Endodermal cell (in vitro differentiated cells): Measurements from ENCODE around the gene SPATA6L. TPM values are rescaled to one million over a fixed set of nuclear protein-coding genes. Genes with fewer than 3 reads are reported as not detected.

Source experiments
- DNase-seq: peaks from one replicate; pipeline ENCODE4 v3.0.0-alpha.2; 2017
- H3K27ac ChIP-seq: 2 replicates; pipeline ENCODE4 v1.5.1; 2013; ENCODE audit warnings: mild to moderate bottlenecking, low read depth, low read length, moderate library complexity
- H3K27me3 ChIP-seq: 2 replicates; pipeline ENCODE4 v1.6.1; 2013; ENCODE audit warnings: mild to moderate bottlenecking, low read length, moderate library complexity; ENCODE audit not compliant: insufficient read depth, control insufficient read depth, poor library complexity, severe bottlenecking
- H3K36me3 ChIP-seq: 2 replicates; pipeline ENCODE4 v1.7.0; 2013; ENCODE audit warnings: mild to moderate bottlenecking, low read length, moderate library complexity; ENCODE audit not compliant: control insufficient read depth, insufficient read depth
- H3K4me1 ChIP-seq: one replicate; pipeline ENCODE4 v1.7.0; 2013; ENCODE audit warnings: low read length; ENCODE audit not compliant: control insufficient read depth, insufficient read depth
- H3K4me3 ChIP-seq: 2 replicates; pipeline ENCODE4 v1.5.1; 2013; ENCODE audit warnings: mild to moderate bottlenecking, low read length, moderate library complexity
- H3K9ac ChIP-seq: 2 replicates; pipeline ENCODE4 v1.6.1; 2013; ENCODE audit warnings: mild to moderate bottlenecking, low read length, moderate library complexity; ENCODE audit not compliant: poor library complexity, severe bottlenecking; ENCODE audit errors: extremely low read depth
- H3K9me3 ChIP-seq: 2 replicates; pipeline ENCODE4 v1.6.1; 2013; ENCODE audit warnings: mild to moderate bottlenecking, low read length, moderate library complexity; ENCODE audit not compliant: control insufficient read depth
- H3K27ac Mint-ChIP-seq: 2 replicates; pipeline ENCODE4 v1.8.0; 2020; ENCODE audit warnings: mixed read lengths
- H3K27me3 Mint-ChIP-seq: 2 replicates; pipeline ENCODE4 v1.8.0; 2021; ENCODE audit warnings: mild to moderate bottlenecking, mixed read lengths; ENCODE audit not compliant: insufficient read depth
- H3K36me3 Mint-ChIP-seq: 2 replicates; pipeline ENCODE4 v1.8.0; 2020; ENCODE audit warnings: low read depth, mixed read lengths
- H3K4me1 Mint-ChIP-seq: 2 replicates; pipeline ENCODE4 v1.8.0; 2020; ENCODE audit warnings: mixed read lengths
- H3K4me3 Mint-ChIP-seq: 2 replicates; pipeline ENCODE4 v1.8.0; 2020; ENCODE audit warnings: mild to moderate bottlenecking, moderate library complexity, mixed read lengths
- H3K9me3 Mint-ChIP-seq: 2 replicates; pipeline ENCODE4 v1.8.0; 2020; ENCODE audit warnings: mild to moderate bottlenecking, mixed read lengths
- CTCF ChIP-seq: fragments of 200-600 bp; sonication (generic); conservative IDR thresholded peaks from 2 replicates; pipeline ENCODE4 v1.5.0; 2021; ENCODE audit warnings: antibody characterized with exemption, mild to moderate bottlenecking
- WGBS, 2 experiments: methylation state at CpG; one replicate each; pipeline versions ENCODE4 v1.1.5 to v1.1.7; 2013; ENCODE audit warnings: missing lambda C conversion rate in 2 of 2, mixed read lengths in 1 of 2; ENCODE audit not compliant: insufficient coverage in 1 of 2, insufficient read length in 1 of 2; 5-methylcytosine and 5-hydroxymethylcytosine counted together
- total RNA-seq, 2 donors: library from RNA; stranded (reverse); fragmentation: NEBNext Ultra II Directional in 1 of 2; extraction: Animal tissue kit (Norgen Biotek cat#: 25700) in 1 of 2; gene quantifications; 2 replicates in 1 of 2; 3 replicates in 1 of 2; pipeline ENCODE4 v1.2.1, GENCODE V29; 2021

Gene SPATA6L
- total RNA-seq, 2 donors from 2014 or later, result 1.2 to 2.0 TPM

DNA sequence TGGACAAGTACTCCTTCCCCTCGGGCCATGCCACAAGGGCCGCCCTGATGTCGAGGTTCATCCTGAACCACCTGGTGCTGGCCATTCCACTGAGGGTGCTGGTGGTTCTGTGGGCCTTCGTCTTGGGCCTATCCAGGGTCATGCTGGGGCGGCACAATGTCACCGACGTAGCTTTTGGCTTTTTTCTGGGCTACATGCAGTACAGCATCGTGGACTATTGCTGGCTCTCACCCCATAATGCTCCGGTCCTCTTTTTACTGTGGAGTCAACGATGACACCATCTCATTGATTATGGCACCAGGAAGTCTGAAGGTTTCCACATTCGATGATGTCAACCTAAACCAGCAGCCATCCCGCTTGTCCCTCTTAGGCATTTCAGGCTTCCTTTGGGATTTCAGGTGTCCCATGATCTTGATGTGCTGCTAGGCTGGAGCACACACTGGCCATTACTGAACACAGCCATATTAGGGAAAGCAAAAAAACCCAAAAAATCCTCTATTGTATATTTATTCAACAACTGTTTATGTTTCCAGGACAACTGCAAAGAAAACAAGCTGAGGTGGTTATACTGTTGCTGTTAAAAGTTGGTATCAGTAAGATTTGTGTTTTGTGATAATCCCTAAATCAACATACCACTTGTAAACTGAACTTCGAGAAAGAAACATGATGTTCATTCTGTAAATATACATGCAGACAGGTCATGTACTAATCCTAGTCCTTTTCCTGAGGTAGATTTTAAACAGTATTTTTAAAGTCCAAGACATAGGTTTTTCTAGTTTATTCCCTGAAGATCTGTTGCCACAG lies 3.1 kb downstream of the SPATA6L start:
- Mint-ChIP-seq H3K27ac (peak overlapping the region; percentile 33), H3K9me3 (no peaks in the 10 kb centered on the region), H3K36me3 (peaks cover 3% of the 10 kb centered on the region), H3K27me3 (peaks cover 1% of the 10 kb centered on the region), H3K4me3 (peak overlapping the region; percentile 73), H3K4me1 (peaks cover 39% of the 10 kb centered on the region)
- Histone ChIP-seq H3K9me3 (no peaks in the 10 kb centered on the region), H3K36me3 (no peaks in the 10 kb centered on the region), H3K27me3 (no peaks in the 10 kb centered on the region), H3K27ac (no peak overlapping the region), H3K4me3 (peak overlapping the region; percentile 82), H3K4me1 (peaks cover 10% of the 10 kb centered on the region), H3K9ac (peak overlapping the region; percentile 70)
- TF ChIP-seq CTCF, result no peak
- no peak for DNase-seq
- WGBS, 2 experiments, result 57 to 65% methylated on average over 11 to 13 of the region's 13 CpGs

GRCh38 chr9:4662108-4662988 lies 3.9 kb downstream of the SPATA6L start, which contains the start of gene PLPP6:
Gene PLPP6 (plus strand): TSS chr9:4662294. CDS start chr9:4662376, 82 bp downstream.
- peak; percentile 65 for TF ChIP-seq CTCF
- Histone ChIP-seq H3K9ac (peak within 1 kb of the TSS; percentile 70), H3K9me3 (no peaks in the 10 kb centered on the region), H3K27me3 (no peaks in the 10 kb centered on the region), H3K4me3 (peak within 1 kb of the TSS; percentile 82), H3K4me1 (peaks cover 14% of the 10 kb centered on the region), H3K27ac (no peak within 1 kb of the TSS), H3K36me3 (no peaks in the 10 kb centered on the region)
- peaks cover 1% of the 10 kb centered on the region for H3K27me3 Mint-ChIP-seq
- H3K9me3 Mint-ChIP-seq, result no peaks in the 10 kb centered on the region
- peak within 1 kb of the TSS; percentile 73 for H3K4me3 Mint-ChIP-seq
- WGBS, 2 experiments, result 2 to 13% methylated on average over 10 to 70 of the region's 70 CpGs
- H3K4me1 Mint-ChIP-seq, result peaks cover 48% of the 10 kb centered on the region
- peak within 1 kb of the TSS; percentile 62 for H3K27ac Mint-ChIP-seq
- peaks cover 3% of the 10 kb centered on the region for H3K36me3 Mint-ChIP-seq
- DNase-seq, result peak; percentile 98

GRCh38 chr9:4661611-4662010 lies 4.7 kb downstream of the SPATA6L start:
- no peak overlapping the region for H3K27ac ChIP-seq
- no peak overlapping the region for H3K9ac ChIP-seq
- H3K36me3 ChIP-seq, result no peaks in the 10 kb centered on the region
- WGBS, 2 experiments, result 43% methylated on average over 4 to 5 of the region's 5 CpGs
- H3K9me3 ChIP-seq, result no peaks in the 10 kb centered on the region
- peaks cover 14% of the 10 kb centered on the region for H3K4me1 ChIP-seq
- H3K27ac Mint-ChIP-seq, result peak overlapping the region; percentile 62
- H3K4me3 ChIP-seq, result peak overlapping the region; percentile 82
- H3K4me1 Mint-ChIP-seq, result peaks cover 48% of the 10 kb centered on the region
- peaks cover 1% of the 10 kb centered on the region for H3K27me3 Mint-ChIP-seq
- H3K4me3 Mint-ChIP-seq, result peak overlapping the region; percentile 73
- no peaks in the 10 kb centered on the region for H3K9me3 Mint-ChIP-seq
- H3K27me3 ChIP-seq, result no peaks in the 10 kb centered on the region
- DNase-seq, result no peak
- TF ChIP-seq CTCF, result no peak
- peaks cover 3% of the 10 kb centered on the region for H3K36me3 Mint-ChIP-seq
